Tibial nerve (tissue), 4 donors: ENCODE results near the gene GRAMD1A. TPM values are rescaled to one million over a fixed set of nuclear protein-coding genes. Genes with fewer than 3 reads are reported as not detected.

Experiments used
- DNase-seq, 2 donors: peaks; one replicate each; pipeline ENCODE4 v3.0.0-alpha.2; 2019; ENCODE audit warnings: low spot score in 2 of 2
- H3K27ac ChIP-seq, 4 donors: fragments of 200-600 bp; sonication (generic) in 3 of 4; one replicate each; pipeline ENCODE4 v1.5.1; 2017 to 2019; ENCODE audit warnings: mild to moderate bottlenecking in 1 of 4
- H3K27me3 ChIP-seq, 2 donors: fragments of 200-600 bp; sonication (generic) in 1 of 2; one replicate each; pipeline versions ENCODE4 v1.5.1 to v1.6.0; 2017 to 2019
- H3K36me3 ChIP-seq, 3 donors: fragments of 200-600 bp; sonication (generic); one replicate each; pipeline ENCODE4 v1.5.1; 2018 to 2019
- H3K4me1 ChIP-seq, 4 donors: fragments of 200-600 bp; sonication (generic) in 3 of 4; one replicate each; pipeline ENCODE4 v1.5.1; 2017 to 2019
- H3K4me3 ChIP-seq, 4 donors: fragments of 200-600 bp; sonication (generic) in 3 of 4; one replicate each; pipeline ENCODE4 v1.5.1; 2017 to 2019; ENCODE audit warnings: mild to moderate bottlenecking in 1 of 4, moderate library complexity in 1 of 4
- H3K9me3 ChIP-seq, 4 donors: fragments of 200-600 bp; sonication (generic) in 3 of 4; one replicate each; pipeline ENCODE4 v1.5.1; 2017 to 2019
- EP300 ChIP-seq, 2 donors: sonication (generic); formaldehyde crosslinking; IDR thresholded peaks; one replicate each; pipeline ENCODE4 v1.6.1; 2017; ENCODE audit warnings: antibody characterized with exemption in 2 of 2, mild to moderate bottlenecking in 1 of 2
- POLR2A ChIP-seq, 2 donors: fragments of 450-650 bp; IDR thresholded peaks; one replicate each; pipeline ENCODE4 v1.6.1; 2017; ENCODE audit warnings: antibody characterized with exemption in 2 of 2, mild to moderate bottlenecking in 2 of 2, moderate library complexity in 2 of 2
- WGBS, 2 donors: methylation state at CpG; one replicate each; pipeline ENCODE4 v1.1.5; 2018; 5-methylcytosine and 5-hydroxymethylcytosine counted together
- total RNA-seq, 4 donors: library from RNA; depleted of rRNA; stranded (reverse); fragments of >200 nt; gene quantifications; one replicate each; pipeline ENCODE4 v1.1.0, GENCODE V29; 2016
- TF ChIP-seq, protein P1 (sequence below), 5 experiments: fragments of 200-600 bp in 3 of 5; fragments of 450-650 bp in 2 of 5; sonication (generic) in 3 of 5; IDR thresholded peaks; one replicate each; pipeline ENCODE4 v1.5.1; 2016 to 2019; ENCODE audit warnings: antibody characterized with exemption in 5 of 5, mild to moderate bottlenecking in 3 of 5, moderate library complexity in 2 of 5

GRAMD1A gene
- total RNA-seq, 4 donors from 2014 or later = 53.1 to 108 (median 61.6) TPM

GRCh38 chr19:35034588-35035382 lies 34.7 kb downstream of the GRAMD1A start:
- no peak overlapping the region for H3K4me3 ChIP-seq
- H3K27ac ChIP-seq = no peak overlapping the region
- no peak for DNase-seq
- no peaks in the 10 kb centered on the region for H3K9me3 ChIP-seq
- 88 to 90% methylated on average over 17 of the region's 17 CpGs for WGBS, 2 donors
- H3K36me3 ChIP-seq = peaks cover 0 to 42% (median 7%) of the 10 kb centered on the region in 3 donors
- peaks cover 0 to 46% (median 17%) of the 10 kb centered on the region in 4 donors for H3K4me1 ChIP-seq
- no peaks in the 10 kb centered on the region for H3K27me3 ChIP-seq
- TF ChIP-seq POLR2A (IDR thresholded peaks at IDR 0.05) (no peak), EP300 (IDR thresholded peaks at IDR 0.05) (no peak)
- TF ChIP-seq, protein P1, sequence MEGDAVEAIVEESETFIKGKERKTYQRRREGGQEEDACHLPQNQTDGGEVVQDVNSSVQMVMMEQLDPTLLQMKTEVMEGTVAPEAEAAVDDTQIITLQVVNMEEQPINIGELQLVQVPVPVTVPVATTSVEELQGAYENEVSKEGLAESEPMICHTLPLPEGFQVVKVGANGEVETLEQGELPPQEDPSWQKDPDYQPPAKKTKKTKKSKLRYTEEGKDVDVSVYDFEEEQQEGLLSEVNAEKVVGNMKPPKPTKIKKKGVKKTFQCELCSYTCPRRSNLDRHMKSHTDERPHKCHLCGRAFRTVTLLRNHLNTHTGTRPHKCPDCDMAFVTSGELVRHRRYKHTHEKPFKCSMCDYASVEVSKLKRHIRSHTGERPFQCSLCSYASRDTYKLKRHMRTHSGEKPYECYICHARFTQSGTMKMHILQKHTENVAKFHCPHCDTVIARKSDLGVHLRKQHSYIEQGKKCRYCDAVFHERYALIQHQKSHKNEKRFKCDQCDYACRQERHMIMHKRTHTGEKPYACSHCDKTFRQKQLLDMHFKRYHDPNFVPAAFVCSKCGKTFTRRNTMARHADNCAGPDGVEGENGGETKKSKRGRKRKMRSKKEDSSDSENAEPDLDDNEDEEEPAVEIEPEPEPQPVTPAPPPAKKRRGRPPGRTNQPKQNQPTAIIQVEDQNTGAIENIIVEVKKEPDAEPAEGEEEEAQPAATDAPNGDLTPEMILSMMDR (IDR thresholded peaks at IDR 0.05) = no peak

GRCh38 chr19:35037716-35038622 lies 37.8 kb downstream of the GRAMD1A start:
- WGBS, 2 donors = 59 to 61% methylated on average over 11 to 13 of the region's 13 CpGs
- TF ChIP-seq EP300 (IDR thresholded peaks at IDR 0.05) = peak in 1 of 2 donors; percentile 36
- TF ChIP-seq, protein P1 (IDR thresholded peaks at IDR 0.05) = no peak
- TF ChIP-seq POLR2A (IDR thresholded peaks at IDR 0.05) = peak in 1 of 2 donors; percentile 12
- H3K27me3 ChIP-seq = no peaks in the 10 kb centered on the region
- peak overlapping the region in 1 of 4 donors; percentile 83 for H3K27ac ChIP-seq
- H3K36me3 ChIP-seq = peaks cover 0 to 41% (median 7%) of the 10 kb centered on the region in 3 donors
- peaks cover 3 to 55% (median 33%) of the 10 kb centered on the region in 4 donors for H3K4me1 ChIP-seq
- H3K9me3 ChIP-seq = no peaks in the 10 kb centered on the region
- no peak for DNase-seq
- no peak overlapping the region for H3K4me3 ChIP-seq

- TF ChIP-seq, protein P1 (IDR thresholded peaks at IDR 0.05) = no peak
- TF ChIP-seq POLR2A (IDR thresholded peaks at IDR 0.05) (no peak), EP300 (IDR thresholded peaks at IDR 0.05) (no peak)
- Histone ChIP-seq H3K4me1 (peaks cover 3 to 58% (median 33%) of the 10 kb centered on the region in 4 donors), H3K27ac (peak overlapping the region in 3 of 4 donors; percentile 67 to 83 (median 67)), H3K27me3 (no peaks in the 10 kb centered on the region), H3K36me3 (peaks cover 0 to 32% (median 4%) of the 10 kb centered on the region in 3 donors), H3K9me3 (no peaks in the 10 kb centered on the region), H3K4me3 (peak overlapping the region in 1 of 4 donors; percentile 19)
- whole genome bisulfite sequencing, 2 donors = 62 to 64% methylated on average over 16 to 17 of the region's 17 CpGs
- DNase-seq = no peak
Measured at GRCh38 chr19:35038623-35039512, 38.7 kb downstream of the GRAMD1A start.

DNA sequence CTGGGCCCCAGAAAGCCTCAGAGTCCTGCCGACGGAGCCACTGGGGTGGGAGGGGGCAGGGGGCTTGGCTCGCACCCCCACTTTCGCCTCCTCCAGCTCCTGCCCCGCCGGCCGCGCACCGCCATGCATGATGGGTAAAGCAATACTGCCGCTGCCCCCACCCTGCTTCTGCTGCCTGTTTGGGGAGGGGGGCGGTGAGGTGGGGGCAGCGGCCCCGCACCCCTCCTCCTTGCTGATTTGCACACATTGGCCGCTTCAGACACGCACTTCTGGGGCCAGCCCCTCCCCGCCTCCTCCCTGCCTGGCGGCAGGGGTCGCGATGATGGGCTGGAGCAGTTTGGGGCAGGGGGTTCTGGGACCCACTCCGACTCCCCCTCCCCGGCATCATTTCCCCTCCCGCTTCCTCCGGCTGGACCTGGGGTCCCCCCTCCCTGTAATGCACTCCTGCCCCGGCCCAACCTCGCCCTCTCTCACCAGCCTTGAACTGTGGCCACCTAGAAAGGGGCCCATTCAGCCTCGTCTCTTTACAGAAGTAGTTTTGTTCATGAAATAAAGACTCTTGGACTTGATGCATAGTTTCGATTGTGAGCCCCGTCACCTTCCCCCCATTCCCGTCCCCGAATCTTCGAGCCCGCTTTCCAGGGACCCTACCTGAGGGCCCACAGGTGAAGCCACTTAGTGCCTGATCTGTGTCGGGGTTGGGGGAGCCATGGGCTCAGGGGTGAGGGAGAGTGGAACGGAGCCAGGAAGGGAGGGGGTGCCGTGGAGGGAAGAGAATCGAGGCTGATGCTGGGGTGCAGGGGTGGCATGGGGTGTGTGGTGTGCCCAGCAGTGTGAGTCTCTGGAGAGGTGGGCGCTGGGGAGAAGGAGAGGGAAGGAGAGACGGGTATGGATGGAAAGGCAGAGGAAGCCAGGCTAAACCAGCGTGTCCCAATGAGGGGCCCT lies 40.0 kb downstream of the GRAMD1A start:
- 12 to 25% methylated on average over 25 to 38 of the region's 39 CpGs for WGBS, 2 donors
- peaks cover 3 to 63% (median 33%) of the 10 kb centered on the region in 4 donors for H3K4me1 ChIP-seq
- no peak for DNase-seq
- H3K9me3 ChIP-seq = no peaks in the 10 kb centered on the region
- H3K27ac ChIP-seq = peak overlapping the region; percentile 46 to 83 (median 67)
- TF ChIP-seq, protein P1 (IDR thresholded peaks at IDR 0.05) = no peak
- no peak for TF ChIP-seq POLR2A (IDR thresholded peaks at IDR 0.05)
- TF ChIP-seq EP300 (IDR thresholded peaks at IDR 0.05) = no peak
- H3K27me3 ChIP-seq = no peaks in the 10 kb centered on the region
- H3K4me3 ChIP-seq = peak overlapping the region in 2 of 4 donors; percentile 19 to 28
- H3K36me3 ChIP-seq = peaks cover 0 to 21% (median 0%) of the 10 kb centered on the region in 3 donors
